ENCODE data around the gene UBL3.

- TF ChIP-seq CTCF (IDR thresholded peaks at IDR 0.05), result no peak
- TF ChIP-seq POLR2A (IDR thresholded peaks at IDR 0.05), result no peak
These were observed 17.6 kb downstream of the UBL3 start for GRCh38 chr13:29832761-29833298.

Data from prostate gland (tissue), 2 donors.